GM12878 (cell line): Measurements from ENCODE around the gene RIC1. TPM values are rescaled to one million over a fixed set of nuclear protein-coding genes. Genes with fewer than 3 reads are reported as not detected.

Experiments
- EED ChIP-seq: sonication (generic); IDR thresholded peaks from 2 replicates; pipeline ENCODE4 v1.6.1; 2016; ENCODE audit warnings: antibody characterized with exemption, low read depth
- EGR1 ChIP-seq, 2 experiments: IDR thresholded peaks; 1 replicate in 1 of 2; 2 replicates in 1 of 2; pipeline ENCODE4 v1.6.1; 2011 to 2012; ENCODE audit warnings: low read depth in 2 of 2, low read length in 2 of 2, borderline replicate concordance in 1 of 2, mild to moderate bottlenecking in 1 of 2, moderate library complexity in 1 of 2
- ELK1 ChIP-seq: IDR thresholded peaks from 2 replicates; pipeline ENCODE4 v1.6.1; 2012; ENCODE audit warnings: low read depth, low read length, improper control_type of control experiment
- EP300 ChIP-seq, 2 experiments: fragments of 150-350 bp in 1 of 2; IDR thresholded peaks; 2 replicates each; pipeline ENCODE4 v1.6.1; 2011 to 2012; ENCODE audit warnings: low read depth in 2 of 2, low read length in 2 of 2, borderline replicate concordance in 1 of 2, improper control_type of control experiment in 1 of 2, inconsistent platforms in 1 of 2; ENCODE audit not compliant: control insufficient read depth in 1 of 2
- FOXM1 ChIP-seq: IDR thresholded peaks from 2 replicates; pipeline ENCODE4 v1.6.1; 2012; ENCODE audit warnings: low read depth, mild to moderate bottlenecking, inconsistent platforms, low read length, moderate library complexity
- MEF2B ChIP-seq: fragments of 450-650 bp; IDR thresholded peaks from 2 replicates; pipeline ENCODE4 v1.6.1; 2018; ENCODE audit warnings: mild to moderate bottlenecking, moderate library complexity; ENCODE audit not compliant: partially characterized antibody, poor library complexity, severe bottlenecking
- MYB ChIP-seq: fragments of 150-350 bp; IDR thresholded peaks from 2 replicates; pipeline ENCODE4 v1.6.1; 2014; ENCODE audit warnings: mild to moderate bottlenecking, low read depth, low read length, borderline replicate concordance
- NBN ChIP-seq: fragments of 450-650 bp; IDR thresholded peaks from 2 replicates; pipeline ENCODE4 v1.6.1; 2016
- NFYB ChIP-seq: IDR thresholded peaks from 2 replicates; pipeline ENCODE4 v1.6.1; 2011; ENCODE audit warnings: low read depth, mild to moderate bottlenecking, low read length, improper control_type of control experiment, moderate library complexity; ENCODE audit not compliant: insufficient read depth
- PKNOX1 ChIP-seq: fragments of 450-650 bp; IDR thresholded peaks from 2 replicates; pipeline ENCODE4 v1.6.1; 2016; ENCODE audit warnings: mild to moderate bottlenecking
- SPI1 ChIP-seq: IDR thresholded peaks from 2 replicates; pipeline ENCODE4 v1.6.1; 2011; ENCODE audit warnings: low read depth, mild to moderate bottlenecking, low read length, moderate library complexity, borderline replicate concordance; ENCODE audit not compliant: insufficient read depth
- TAF1 ChIP-seq: IDR thresholded peaks from 2 replicates; pipeline ENCODE4 v1.6.1; 2011; ENCODE audit warnings: mild to moderate bottlenecking, low read depth, low read length, borderline replicate concordance
- TCF7 ChIP-seq: IDR thresholded peaks from 2 replicates; pipeline ENCODE4 v1.6.1; 2014; ENCODE audit warnings: antibody characterized with exemption, borderline replicate concordance
- ZBTB4 ChIP-seq: fragments of 450-650 bp; formaldehyde crosslinking; IDR thresholded peaks from 2 replicates; pipeline ENCODE4 v1.4.0; 2022; ENCODE audit warnings: mild to moderate bottlenecking, moderate library complexity
- polyA plus RNA-seq, 11 experiments: library from polyadenylated mRNA; depleted of rRNA in 4 of 11; unstranded in 6 of 11; stranded (reverse) in 5 of 11; fragments of >200 nt; fragmentation: Nextera tagmentation in 4 of 11; fragmentation: Illumina TruSeq in 1 of 11; extraction: Ambion mirVana in 4 of 11; extraction: Trizol in 1 of 11; gene quantifications; 1 replicate in 1 of 11; 2 replicates in 10 of 11; pipeline versions ENCODE4 v1.2.1 to v1.2.3, GENCODE V29; 2011 to 2016; ENCODE audit warnings: inconsistent platforms in 2 of 11, missing spikeins in 2 of 11, low read depth in 1 of 11
- total RNA-seq, 4 experiments: library from RNA; depleted of rRNA in 3 of 4; stranded (reverse); fragments of >200 nt in 3 of 4; fragmentation: Illumina TruSeq in 1 of 4; extraction: Trizol in 1 of 4; gene quantifications; 2 replicates each; pipeline versions ENCODE4 v1.2.1 to v1.2.3, GENCODE V29; 2013 to 2021

RIC1 gene
- total and polyA plus RNA-seq, 10 of the 15 experiments (the other 5 are each of a cell fraction or from before 2014, with no cell fraction given), result 6.2 to 59.8 (median 33.3) TPM

- no peak for TF ChIP-seq ZBTB4
- no peak for TF ChIP-seq NFYB
- TF ChIP-seq PKNOX1, result peak; percentile 22; the same call in 1 of the 2 replicates
- no peak for TF ChIP-seq MYB
- peak; percentile 27; the same call in 1 of the 2 replicates for TF ChIP-seq SPI1
- TF ChIP-seq MEF2B, result peak; percentile 32
- TF ChIP-seq EED, result no peak; the same call in 1 of the 2 replicates
- no peak for TF ChIP-seq EGR1 (IDR thresholded peaks at IDR 0.05; ENCODE audit: borderline replicate concordance in 1 of 2, low read depth in 2 of 2, low read length in 2 of 2)
- no peak for TF ChIP-seq TCF7
- TF ChIP-seq TAF1, result 0 out of 2 replicates have a peak, but pooled peaks have one; percentile 39
- TF ChIP-seq ELK1, result no peak
- 0 out of 2 replicates have a peak, but pooled peaks have one; percentile 36 for TF ChIP-seq NBN
- TF ChIP-seq EP300 (IDR thresholded peaks at IDR 0.05; ENCODE audit: borderline replicate concordance in 1 of 2, control insufficient read depth in 1 of 2, low read depth in 2 of 2, low read length in 2 of 2), result 0 out of 4 replicates have a peak, but pooled peaks of 1 of the 2 experiments have one; percentile 34
- TF ChIP-seq FOXM1, result peak; percentile 47; the same call in 1 of the 2 replicates
These were observed 42.5 kb upstream of the RIC1 start (continued) for GRCh38 chr9:5586391-5586802.
